ENCODE measurements around the gene NTM. TPM values are rescaled to one million over a fixed set of nuclear protein-coding genes. Genes with fewer than 3 reads are reported as not detected.

Gene NTM
- total RNA-seq, 1 experiment from 2014 or later: 0.73 TPM

DNA sequence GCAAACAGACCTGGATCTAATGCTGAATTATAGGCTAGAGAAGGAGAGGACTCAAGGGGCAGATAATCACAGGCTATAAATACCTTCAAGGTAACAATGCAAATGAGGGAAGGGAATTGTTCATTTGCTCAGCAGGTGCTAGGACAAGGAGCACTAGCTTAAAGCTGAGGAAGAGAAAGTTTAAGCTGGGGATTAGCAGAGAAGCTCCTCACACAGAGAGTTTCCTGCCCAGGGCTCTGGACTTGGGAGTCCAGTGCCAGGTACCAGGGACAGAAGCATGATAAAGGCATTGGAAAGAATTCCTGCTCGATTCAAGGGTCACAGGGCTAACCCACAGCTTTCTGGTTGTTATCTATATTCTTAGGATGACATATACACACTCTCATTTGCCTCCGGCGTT, 509.9 kb downstream of the NTM start:
- no peaks in the 10 kb centered on the region for H3K9me3 ChIP-seq
- no peak overlapping the region for H3K4me3 ChIP-seq (ENCODE audit: low read depth, low read length)
- DNase-seq: no peak
- Mint-ChIP-seq H3K27me3 (ENCODE audit: insufficient read depth, unreplicated experiment) (peaks cover 21% of the 10 kb centered on the region), H3K4me1 (ENCODE audit: low read depth, unreplicated experiment) (no peaks in the 10 kb centered on the region), H3K4me3 (ENCODE audit: unreplicated experiment) (no peak overlapping the region), H3K9me3 (ENCODE audit: unreplicated experiment) (no peaks in the 10 kb centered on the region), H3K27ac (ENCODE audit: unreplicated experiment) (no peak overlapping the region), H3K36me3 (ENCODE audit: insufficient read depth, unreplicated experiment) (no peaks in the 10 kb centered on the region)
- H3K36me3 ChIP-seq (ENCODE audit: control insufficient read depth, insufficient read depth, low read length): no peaks in the 10 kb centered on the region
- TF ChIP-seq, protein P1, sequence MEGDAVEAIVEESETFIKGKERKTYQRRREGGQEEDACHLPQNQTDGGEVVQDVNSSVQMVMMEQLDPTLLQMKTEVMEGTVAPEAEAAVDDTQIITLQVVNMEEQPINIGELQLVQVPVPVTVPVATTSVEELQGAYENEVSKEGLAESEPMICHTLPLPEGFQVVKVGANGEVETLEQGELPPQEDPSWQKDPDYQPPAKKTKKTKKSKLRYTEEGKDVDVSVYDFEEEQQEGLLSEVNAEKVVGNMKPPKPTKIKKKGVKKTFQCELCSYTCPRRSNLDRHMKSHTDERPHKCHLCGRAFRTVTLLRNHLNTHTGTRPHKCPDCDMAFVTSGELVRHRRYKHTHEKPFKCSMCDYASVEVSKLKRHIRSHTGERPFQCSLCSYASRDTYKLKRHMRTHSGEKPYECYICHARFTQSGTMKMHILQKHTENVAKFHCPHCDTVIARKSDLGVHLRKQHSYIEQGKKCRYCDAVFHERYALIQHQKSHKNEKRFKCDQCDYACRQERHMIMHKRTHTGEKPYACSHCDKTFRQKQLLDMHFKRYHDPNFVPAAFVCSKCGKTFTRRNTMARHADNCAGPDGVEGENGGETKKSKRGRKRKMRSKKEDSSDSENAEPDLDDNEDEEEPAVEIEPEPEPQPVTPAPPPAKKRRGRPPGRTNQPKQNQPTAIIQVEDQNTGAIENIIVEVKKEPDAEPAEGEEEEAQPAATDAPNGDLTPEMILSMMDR (IDR thresholded peaks at IDR 0.05; ENCODE audit: insufficient read depth in 1 of 2, low read depth in 1 of 2, low read length in 1 of 2, severe bottlenecking in 1 of 2, unreplicated experiment in 1 of 2): no peak
- ChIA-PET POLR2A (no interaction called here), CTCF (interaction anchor here (1.0 kb wide), 1 partner anchor 14 kb away, joined by 4 read pairs; no protein-coding TSS in a partner anchor)
- H3K4me1 ChIP-seq: no peaks in the 10 kb centered on the region
- BruUV-seq (replicated peaks): no TSS peak
- no peaks in the 10 kb centered on the region for H3K27me3 ChIP-seq (replicated peaks; ENCODE audit: control insufficient read depth, insufficient read depth, low read length)
- intact Hi-C loops (cut with micrococcal nuclease; ENCODE audit: unreplicated experiment): no loop called here

DNA sequence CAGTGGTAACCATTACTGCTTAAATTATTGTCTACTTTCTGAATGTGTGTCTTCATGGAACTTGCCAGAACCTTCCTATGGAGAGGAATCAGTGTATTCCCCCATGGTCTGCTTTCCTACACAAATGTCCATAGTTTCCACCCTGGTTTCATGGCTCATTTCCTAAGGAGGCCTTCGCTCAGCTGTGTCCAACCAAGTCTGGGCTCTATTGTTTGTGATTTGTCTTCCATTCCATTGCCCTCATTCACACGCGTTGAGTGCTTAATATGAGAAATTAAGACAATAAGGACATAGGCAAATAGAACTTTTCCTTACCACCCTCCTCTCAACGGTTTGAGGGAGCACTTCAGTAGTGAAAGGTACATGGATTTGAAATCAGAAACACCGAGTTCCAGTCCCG, 510.6 kb downstream of the NTM start:
- Histone ChIP-seq H3K9me3 (no peaks in the 10 kb centered on the region), H3K27me3 (replicated peaks; ENCODE audit: control insufficient read depth, insufficient read depth, low read length) (no peaks in the 10 kb centered on the region), H3K4me3 (ENCODE audit: low read depth, low read length) (no peak overlapping the region), H3K36me3 (ENCODE audit: control insufficient read depth, insufficient read depth, low read length) (no peaks in the 10 kb centered on the region), H3K4me1 (no peaks in the 10 kb centered on the region)
- BruUV-seq (replicated peaks): no TSS peak
- ChIA-PET CTCF (no interaction called here), POLR2A (no interaction called here)
- Mint-ChIP-seq H3K4me1 (ENCODE audit: low read depth, unreplicated experiment) (no peaks in the 10 kb centered on the region), H3K27me3 (ENCODE audit: insufficient read depth, unreplicated experiment) (peaks cover 18% of the 10 kb centered on the region), H3K27ac (ENCODE audit: unreplicated experiment) (no peak overlapping the region), H3K36me3 (ENCODE audit: insufficient read depth, unreplicated experiment) (no peaks in the 10 kb centered on the region), H3K4me3 (ENCODE audit: unreplicated experiment) (no peak overlapping the region), H3K9me3 (ENCODE audit: unreplicated experiment) (no peaks in the 10 kb centered on the region)
- no peak for DNase-seq
- TF ChIP-seq, protein P1 (IDR thresholded peaks at IDR 0.05; ENCODE audit: insufficient read depth in 1 of 2, low read depth in 1 of 2, low read length in 1 of 2, severe bottlenecking in 1 of 2, unreplicated experiment in 1 of 2): no peak
- intact Hi-C loops (cut with micrococcal nuclease; ENCODE audit: unreplicated experiment): no loop called here

DNA sequence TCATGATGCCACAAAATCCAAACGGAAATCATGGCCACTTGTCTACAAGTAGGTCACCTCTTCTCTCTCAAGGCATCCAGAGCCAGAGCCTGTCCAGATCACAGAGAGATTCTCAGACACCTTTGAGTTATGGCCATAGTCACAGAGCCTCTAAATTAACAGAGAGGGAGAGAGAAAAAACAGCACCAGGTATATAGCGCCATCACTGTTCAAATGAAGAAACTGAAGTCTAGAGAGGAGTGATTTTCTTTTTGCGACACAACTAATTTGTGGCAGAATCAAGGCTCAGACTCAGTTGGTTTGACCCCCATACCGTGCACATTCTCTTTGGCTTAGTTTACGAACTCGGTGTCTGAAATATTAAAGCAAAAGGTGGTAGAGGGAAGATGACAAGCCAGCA, 512.9 kb downstream of the NTM start:
- intact Hi-C loops (cut with micrococcal nuclease; ENCODE audit: unreplicated experiment): no loop called here
- H3K36me3 Mint-ChIP-seq (ENCODE audit: insufficient read depth, unreplicated experiment): no peaks in the 10 kb centered on the region
- H3K27ac Mint-ChIP-seq (ENCODE audit: unreplicated experiment): no peak overlapping the region
- TF ChIP-seq, protein P1 (IDR thresholded peaks at IDR 0.05; ENCODE audit: insufficient read depth in 1 of 2, low read depth in 1 of 2, low read length in 1 of 2, severe bottlenecking in 1 of 2, unreplicated experiment in 1 of 2): no peak
- ChIA-PET CTCF (no interaction called here), POLR2A (no interaction called here)
- DNase-seq: no peak
- Histone ChIP-seq H3K4me1 (no peaks in the 10 kb centered on the region), H3K36me3 (ENCODE audit: control insufficient read depth, insufficient read depth, low read length) (no peaks in the 10 kb centered on the region), H3K27me3 (replicated peaks; ENCODE audit: control insufficient read depth, insufficient read depth, low read length) (no peaks in the 10 kb centered on the region), H3K4me3 (ENCODE audit: low read depth, low read length) (no peak overlapping the region), H3K9me3 (no peaks in the 10 kb centered on the region)
- H3K9me3 Mint-ChIP-seq (ENCODE audit: unreplicated experiment): no peaks in the 10 kb centered on the region
- no peaks in the 10 kb centered on the region for H3K4me1 Mint-ChIP-seq (ENCODE audit: low read depth, unreplicated experiment)
- peaks cover 19% of the 10 kb centered on the region for H3K27me3 Mint-ChIP-seq (ENCODE audit: insufficient read depth, unreplicated experiment)
- no TSS peak for BruUV-seq (replicated peaks)
- no peak overlapping the region for H3K4me3 Mint-ChIP-seq (ENCODE audit: unreplicated experiment)

Measured in Caco-2 (cell line).